Cardiac fibroblast (primary cell): Measurements from ENCODE around the gene CRYBG3.

ENCODE experiments used
- DNase-seq, 2 donors: peaks; one replicate each; pipeline versions ENCODE4 v3.0.0 to v3.0.0-alpha.2; 2010; ENCODE audit warnings: low read depth in 2 of 2
- H3K4me3 ChIP-seq, 2 donors: replicated peaks in 1 of 2; 1 replicate in 1 of 2; 2 replicates in 1 of 2; pipeline ENCODE4 v1.5.1; 2011; ENCODE audit warnings: low read depth in 2 of 2, low read length in 2 of 2, mild to moderate bottlenecking in 2 of 2, moderate library complexity in 1 of 2
- CTCF ChIP-seq: IDR thresholded peaks from one replicate; pipeline ENCODE4 v1.5.1; 2011; ENCODE audit warnings: low read depth, mild to moderate bottlenecking, low read length, inconsistent platforms

Gene CRYBG3

GRCh38 chr3:97810779-97811390 lies 10.9 kb upstream of the CRYBG3 start:
- no peak for TF ChIP-seq CTCF
- H3K4me3 ChIP-seq = no peak overlapping the region
- peak in 1 of 2 donors; percentile 49 for DNase-seq

GRCh38 chr3:97815149-97815917 lies 6.5 kb upstream of the CRYBG3 start:
- no peak overlapping the region for H3K4me3 ChIP-seq
- peak in 1 of 2 donors; percentile 36 for DNase-seq
- TF ChIP-seq CTCF = no peak

GRCh38 chr3:97816811-97817210 lies 5.0 kb upstream of the CRYBG3 start:
- TF ChIP-seq CTCF = no peak
- no peak for DNase-seq
- no peak overlapping the region for H3K4me3 ChIP-seq

- no peak for TF ChIP-seq CTCF
- H3K4me3 ChIP-seq = no peak overlapping the region
- no peak for DNase-seq
Measured at GRCh38 chr3:97817965-97818364, 3.8 kb upstream of the CRYBG3 start.

- DNase-seq = no peak
- TF ChIP-seq CTCF = no peak
- no peak overlapping the region for H3K4me3 ChIP-seq
Measured at GRCh38 chr3:97820780-97821179, 1.0 kb upstream of the CRYBG3 start.

GRCh38 chr3:97821287-97821773 lies 481 bp upstream of the CRYBG3 start:
- peak overlapping the region; percentile 83 to 90 for H3K4me3 ChIP-seq
- no peak for TF ChIP-seq CTCF
- no peak for DNase-seq
